HG03025 (cell line): ENCODE measurements around the gene PNLIP.

ENCODE experiments used
- ATAC-seq: cut with Tn5 transposase; IDR thresholded peaks from one replicate; pipeline ENCODE4 v1.9.1; 2021; ENCODE audit warnings: mild to moderate bottlenecking, moderate library complexity; ENCODE audit not compliant: unreplicated experiment, low FRiP score

Gene PNLIP

DNA sequence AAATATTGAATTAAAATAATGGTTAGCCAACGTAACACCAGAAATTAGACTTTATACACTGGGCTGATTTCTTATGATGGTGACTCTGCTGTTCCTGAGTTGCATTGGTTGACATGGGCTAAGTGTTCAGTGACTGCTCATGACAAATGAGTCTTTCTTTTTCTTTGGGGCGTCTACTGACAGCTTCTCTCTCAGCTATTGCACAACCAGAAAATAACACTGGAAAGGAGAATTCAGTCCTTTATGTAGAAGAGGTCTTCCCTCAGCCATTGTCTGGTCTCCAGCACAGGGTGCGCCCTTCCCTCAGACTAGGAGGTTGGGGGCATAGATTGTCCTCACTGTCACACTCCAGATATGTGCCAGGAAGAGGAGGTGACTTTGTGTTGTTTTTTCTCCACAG is 21.6 kb downstream of the PNLIP start:
- no peak for ATAC-seq

DNA sequence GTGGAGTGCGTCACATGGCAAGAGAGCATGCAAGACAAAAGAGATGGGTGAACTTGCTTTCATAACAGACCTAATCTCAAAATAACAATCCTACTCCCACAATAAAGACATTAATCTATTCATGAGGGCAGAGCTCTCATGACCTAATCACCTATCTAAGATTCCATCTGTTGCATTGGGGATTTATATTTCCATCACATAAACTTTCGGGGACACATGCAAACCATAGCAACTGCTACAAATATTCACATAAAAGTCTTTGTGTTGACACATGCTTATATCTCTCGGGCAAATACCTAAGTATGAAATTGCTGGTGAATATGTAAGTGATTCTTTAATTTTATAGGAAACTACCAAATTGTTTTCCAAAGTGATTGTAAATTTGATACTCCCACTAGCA is 29.1 kb downstream of the PNLIP start:
- no peak for ATAC-seq

DNA sequence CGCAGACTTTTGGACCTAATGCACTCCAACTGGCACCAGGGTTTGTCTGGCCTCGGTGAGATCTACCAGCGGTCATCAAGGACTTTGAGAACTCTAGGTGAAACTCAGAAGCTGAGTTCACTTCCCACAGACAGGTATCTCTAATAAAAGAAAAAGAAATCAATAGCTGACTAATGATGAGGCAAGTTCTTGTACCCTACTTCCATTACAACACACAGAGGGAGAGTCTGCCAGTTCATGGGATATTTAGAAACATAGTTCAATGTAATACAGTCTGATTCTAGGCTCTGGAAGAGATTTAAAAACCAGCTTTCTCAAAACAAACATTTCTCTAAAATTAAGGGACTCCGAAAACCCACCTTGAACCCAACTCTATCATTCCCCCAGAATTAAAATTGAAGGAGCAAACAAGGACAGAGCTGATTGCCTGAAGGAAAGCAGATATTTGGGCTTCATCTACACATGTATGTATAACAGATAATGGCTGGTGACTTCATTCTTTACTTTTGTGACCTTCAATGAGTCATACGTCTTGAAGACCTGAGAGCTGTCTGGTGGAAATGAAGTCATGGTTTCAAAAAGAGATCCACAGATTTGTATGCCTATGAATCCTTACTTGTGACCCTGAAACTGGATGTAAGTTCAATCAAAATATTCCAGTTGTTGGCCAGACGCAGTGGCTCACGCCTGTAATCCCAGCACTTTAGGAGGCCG is 42.3 kb downstream of the PNLIP start:
- ATAC-seq = no peak

DNA sequence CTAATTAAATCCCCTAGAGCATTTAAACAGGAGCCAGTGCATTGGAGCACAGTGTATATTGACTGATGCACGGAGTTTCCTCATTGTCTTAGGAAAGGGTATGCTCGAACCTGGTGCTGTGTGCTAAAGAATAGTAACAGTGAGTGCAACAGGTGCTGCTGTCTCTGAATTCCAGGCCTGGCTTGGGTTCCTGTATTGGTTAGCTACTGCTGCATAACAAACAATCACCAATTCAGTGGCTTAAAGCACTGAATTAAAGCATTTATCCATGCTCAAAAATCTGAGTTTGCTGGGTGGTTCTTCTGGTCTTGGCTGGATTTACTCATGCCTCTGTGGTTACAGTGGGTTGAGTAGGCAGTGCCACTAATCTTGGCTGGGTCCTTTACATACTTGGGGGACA is 43.3 kb downstream of the PNLIP start:
- ATAC-seq = no peak

DNA sequence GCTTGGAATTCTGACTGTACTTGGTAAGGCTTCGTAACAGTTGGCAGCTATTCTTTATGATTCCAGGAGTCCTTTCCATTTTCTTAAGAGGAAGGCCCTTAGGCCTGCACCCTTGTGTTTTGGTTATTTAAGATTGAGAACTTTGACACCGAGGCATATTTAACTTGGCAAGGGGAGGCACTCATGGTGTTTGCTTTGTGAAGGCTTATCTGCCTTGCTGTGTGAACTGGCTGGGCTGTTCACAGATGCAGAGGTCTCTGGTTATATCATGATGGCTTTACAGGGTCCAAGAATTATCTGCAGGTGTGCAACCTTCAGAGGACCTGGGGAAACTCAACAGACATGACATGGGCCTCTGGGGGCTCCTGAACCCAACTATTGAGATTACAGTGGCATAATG is 44.2 kb downstream of the PNLIP start:
- no peak for ATAC-seq

DNA sequence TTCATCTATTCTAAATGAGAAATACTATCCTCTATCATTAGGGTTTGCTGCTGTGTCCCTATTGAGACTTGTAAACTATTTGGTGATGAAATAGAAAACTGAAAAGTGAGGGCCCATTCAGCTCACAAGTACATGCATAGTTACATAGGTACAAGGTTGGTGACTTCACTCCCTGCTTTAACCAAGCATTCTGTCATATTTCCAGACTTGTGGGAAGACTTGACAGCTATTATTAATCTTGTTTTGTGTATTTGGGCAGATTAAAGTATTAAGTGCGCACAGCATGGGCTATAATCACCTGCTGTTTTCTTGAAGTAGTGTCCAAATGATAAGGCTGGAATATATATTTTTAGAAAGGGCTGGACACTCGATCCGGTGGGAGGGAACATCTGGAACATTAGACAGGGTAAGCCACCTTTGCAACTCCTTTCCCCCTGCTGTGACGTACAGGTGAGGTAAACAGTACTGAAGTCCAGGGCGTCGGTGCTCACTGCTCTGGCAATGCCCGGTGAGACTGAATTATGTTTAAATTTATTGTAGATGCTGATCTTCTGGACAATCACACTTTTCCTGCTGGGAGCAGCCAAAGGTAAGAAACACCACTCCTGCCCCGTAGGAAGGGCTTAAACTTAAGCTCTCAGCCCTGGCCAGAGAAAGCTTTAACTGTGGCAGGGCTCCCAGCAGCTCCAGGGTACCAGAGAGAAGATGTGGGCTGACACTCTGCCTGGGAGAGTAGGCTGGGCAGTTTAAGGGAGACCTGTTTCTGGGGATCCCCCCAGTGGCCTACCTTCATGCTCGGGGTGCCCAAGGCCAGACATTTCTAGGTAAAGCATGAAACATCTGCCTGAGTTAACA is 45.1 kb downstream of the PNLIP start, which contains the start of gene PNLIPRP1:
Gene PNLIPRP1, plus strand, starts transcription at position 370 of the 855 bp plus-strand sequence. Its CDS starts 171 bp downstream, at position 541.
- no peak for ATAC-seq

DNA sequence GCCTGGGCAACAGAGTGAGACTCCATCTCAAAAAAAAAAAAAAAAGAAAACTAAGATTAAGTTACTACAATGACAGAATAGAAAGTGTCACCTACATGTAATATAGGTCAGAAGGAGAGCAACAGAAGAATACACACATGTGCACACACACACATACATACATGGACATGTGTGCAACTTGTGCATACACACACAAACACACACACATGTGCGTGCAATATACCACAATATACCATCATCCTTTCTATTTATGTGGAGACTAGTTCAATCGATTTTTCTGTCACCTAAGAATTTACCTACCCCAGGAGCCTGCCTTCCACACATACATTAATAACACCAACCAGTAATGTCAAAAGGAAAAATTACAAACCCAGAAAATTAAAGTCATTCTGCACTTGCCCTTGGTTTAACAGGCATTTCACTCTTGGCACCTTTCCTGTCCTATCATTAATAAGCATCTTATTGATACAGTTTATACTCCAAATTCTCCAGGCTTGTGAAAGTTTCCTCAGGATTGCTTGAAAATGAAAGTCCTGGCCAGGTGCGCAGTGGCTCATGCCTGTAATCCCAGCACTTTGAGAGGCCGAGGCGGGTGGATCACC is 47.5 kb downstream of the PNLIP start:
- ATAC-seq = no peak

DNA sequence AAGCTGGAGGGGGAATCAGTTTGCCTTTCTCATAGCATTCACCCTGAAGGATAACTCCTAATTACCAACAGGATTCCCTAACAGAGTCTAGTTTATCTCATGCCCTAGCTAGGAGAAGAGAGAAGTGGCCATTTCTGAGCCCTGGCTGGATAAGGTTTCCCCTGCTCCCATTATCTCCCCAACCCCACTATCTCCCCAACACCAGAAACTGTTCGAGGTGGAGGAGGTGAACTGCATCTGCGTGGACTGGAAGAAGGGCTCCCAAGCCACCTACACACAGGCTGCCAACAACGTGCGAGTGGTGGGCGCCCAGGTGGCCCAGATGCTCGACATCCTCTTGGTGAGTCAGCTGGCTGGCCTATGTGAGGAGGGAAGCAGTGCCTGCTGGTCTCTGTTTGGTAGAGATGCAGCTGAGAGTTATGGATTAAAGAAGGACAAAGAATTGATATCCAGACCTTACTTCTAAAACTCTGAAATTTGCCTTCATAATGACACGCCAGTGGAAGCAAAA is 48.8 kb downstream of the PNLIP start:
- no peak for ATAC-seq

DNA sequence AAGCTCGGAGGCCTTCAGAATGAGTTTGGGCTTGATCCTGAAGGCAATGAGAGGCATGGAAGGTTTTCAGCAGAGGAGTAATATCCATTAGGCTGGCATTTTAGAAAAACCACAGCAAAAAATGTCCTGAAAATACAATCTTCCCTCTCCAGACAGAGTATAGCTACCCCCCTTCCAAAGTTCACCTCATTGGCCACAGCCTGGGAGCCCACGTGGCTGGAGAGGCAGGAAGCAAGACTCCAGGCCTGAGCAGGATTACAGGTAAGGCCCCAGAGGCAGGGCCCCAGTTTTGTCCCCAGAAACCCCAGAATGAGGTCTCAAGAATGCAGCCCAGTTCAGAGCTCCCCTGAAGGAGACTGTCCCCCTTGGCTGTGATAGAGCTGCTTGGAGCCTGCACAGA is 50.3 kb downstream of the PNLIP start:
- no peak for ATAC-seq

DNA sequence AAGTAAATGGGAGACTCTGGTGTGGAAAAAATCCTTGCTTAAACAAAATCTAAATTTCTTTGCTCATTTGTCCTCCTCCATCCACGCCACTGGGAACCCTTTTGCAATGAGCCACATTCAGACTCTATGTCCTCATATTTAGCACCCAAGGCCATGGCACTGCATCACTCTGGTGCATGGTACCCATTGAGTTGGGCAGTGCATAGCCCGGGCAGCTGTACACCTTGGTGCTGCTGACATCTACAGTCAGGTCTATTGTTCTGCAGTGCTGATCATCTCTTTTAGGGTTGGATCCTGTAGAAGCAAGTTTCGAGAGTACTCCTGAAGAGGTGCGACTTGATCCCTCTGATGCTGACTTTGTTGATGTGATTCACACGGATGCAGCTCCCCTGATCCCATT is 51.8 kb downstream of the PNLIP start:
- no peak for ATAC-seq

DNA sequence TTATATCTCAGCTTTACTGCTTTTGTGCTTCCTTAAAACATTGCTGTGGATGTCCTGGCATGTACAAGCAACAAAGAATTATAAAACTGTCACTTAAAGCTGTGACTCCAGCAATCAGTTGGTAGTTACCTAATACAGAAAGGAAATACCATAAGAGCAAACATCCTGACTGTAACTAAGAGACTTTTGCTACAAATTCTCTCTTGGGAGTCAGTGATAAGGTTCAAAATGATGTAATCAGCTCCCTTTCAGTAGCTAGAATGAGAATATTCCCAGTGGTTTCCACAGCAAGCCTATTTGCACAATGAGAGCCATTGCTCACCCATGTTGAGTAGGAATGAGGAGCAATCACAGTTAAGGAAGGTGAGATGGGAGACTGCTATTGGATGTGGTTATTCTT is 52.6 kb downstream of the PNLIP start:
- ATAC-seq = no peak

DNA sequence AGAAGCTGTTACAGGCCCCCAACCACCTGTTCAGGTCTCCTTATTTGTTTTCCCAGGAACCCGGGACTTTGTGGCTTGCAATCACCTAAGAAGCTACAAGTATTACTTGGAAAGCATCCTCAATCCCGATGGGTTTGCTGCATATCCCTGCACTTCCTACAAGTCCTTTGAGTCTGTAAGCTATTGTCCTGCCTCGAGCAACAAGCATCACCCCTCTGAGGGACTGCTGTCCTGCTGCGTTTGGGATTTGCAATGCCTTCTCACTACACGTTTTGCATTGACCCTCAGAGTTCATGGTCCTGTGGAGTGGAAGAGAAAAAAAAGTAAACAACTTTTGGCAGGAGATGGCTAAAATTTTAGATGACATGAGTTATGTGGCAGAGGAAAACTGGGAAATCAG is 54.3 kb downstream of the PNLIP start:
- ATAC-seq = no peak

DNA sequence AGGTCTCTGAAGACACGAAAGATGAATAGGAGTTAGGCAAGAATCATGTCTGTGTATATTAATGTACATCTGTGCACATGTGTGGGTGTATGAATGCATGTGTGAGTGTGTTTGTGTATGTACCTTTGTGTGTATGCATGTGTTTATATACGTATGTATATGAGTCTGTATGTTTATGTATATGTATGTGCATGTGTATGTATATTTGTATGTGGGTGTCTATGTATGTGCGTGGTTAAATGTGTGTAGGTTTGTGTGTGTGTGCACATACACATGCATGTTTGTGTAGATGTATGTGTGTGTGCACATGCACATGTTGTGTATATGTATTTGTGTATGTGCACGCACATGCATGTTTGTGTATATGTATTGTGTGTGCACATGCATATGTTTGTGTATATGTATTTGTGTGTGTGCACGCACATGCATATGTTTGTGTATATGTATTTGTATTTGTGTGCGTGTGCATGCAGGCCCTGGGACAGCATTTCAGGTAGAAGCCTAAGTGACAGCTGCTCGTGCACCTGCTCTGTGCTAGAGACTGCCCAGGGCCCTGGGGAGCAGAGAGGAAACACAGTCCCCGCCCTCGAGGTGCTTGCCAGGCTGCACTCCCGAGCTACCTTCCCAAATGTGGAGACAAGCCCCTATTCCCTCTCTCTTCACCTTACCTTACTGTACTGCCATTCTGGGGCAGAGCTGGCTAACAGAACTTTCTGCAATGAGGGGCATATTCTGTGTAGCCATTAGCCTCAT is 57.1 kb downstream of the PNLIP start:
- ATAC-seq = no peak

DNA sequence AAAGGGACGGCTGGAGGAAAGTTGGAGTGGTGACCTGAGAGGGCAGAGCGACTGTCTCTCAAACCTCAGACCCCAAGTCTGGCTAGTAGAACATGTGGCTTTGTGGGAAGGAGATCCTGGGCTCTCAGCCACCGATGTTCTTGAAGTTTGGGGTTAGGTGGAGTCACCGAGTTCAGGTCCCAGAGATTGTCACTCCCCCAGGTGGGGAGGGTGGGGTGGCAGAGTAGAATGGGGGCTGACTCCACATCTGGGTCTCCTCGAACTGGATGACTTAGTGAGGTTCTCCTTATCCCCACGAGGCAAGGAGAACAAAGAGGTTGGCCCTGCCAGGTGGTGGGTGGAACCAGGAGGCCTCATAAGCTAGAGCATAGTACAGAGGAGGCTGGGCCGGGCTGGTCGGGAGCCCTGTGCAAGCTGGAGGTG is 60.3 kb downstream of the PNLIP start:
- no peak for ATAC-seq

DNA sequence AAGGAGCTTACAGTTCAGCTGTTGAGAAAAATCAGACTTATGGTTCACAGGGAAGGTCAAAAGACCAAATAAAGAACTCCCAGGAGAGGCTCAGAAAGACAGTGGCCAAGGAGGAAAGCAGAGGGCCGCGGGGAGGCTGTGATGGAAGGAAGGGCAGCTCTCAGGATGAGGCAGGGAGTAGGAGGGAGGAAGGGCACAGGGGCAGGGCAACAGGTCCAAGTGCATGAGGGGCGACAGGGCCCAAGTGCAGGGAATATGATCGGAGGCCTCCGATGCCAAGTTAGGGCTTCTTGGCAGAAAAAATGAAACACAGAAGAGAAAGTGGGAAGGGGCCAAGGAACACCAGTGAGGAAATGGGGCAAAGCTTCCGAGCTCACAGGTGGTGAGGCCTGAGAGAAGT is 61.6 kb downstream of the PNLIP start:
- ATAC-seq = no peak

DNA sequence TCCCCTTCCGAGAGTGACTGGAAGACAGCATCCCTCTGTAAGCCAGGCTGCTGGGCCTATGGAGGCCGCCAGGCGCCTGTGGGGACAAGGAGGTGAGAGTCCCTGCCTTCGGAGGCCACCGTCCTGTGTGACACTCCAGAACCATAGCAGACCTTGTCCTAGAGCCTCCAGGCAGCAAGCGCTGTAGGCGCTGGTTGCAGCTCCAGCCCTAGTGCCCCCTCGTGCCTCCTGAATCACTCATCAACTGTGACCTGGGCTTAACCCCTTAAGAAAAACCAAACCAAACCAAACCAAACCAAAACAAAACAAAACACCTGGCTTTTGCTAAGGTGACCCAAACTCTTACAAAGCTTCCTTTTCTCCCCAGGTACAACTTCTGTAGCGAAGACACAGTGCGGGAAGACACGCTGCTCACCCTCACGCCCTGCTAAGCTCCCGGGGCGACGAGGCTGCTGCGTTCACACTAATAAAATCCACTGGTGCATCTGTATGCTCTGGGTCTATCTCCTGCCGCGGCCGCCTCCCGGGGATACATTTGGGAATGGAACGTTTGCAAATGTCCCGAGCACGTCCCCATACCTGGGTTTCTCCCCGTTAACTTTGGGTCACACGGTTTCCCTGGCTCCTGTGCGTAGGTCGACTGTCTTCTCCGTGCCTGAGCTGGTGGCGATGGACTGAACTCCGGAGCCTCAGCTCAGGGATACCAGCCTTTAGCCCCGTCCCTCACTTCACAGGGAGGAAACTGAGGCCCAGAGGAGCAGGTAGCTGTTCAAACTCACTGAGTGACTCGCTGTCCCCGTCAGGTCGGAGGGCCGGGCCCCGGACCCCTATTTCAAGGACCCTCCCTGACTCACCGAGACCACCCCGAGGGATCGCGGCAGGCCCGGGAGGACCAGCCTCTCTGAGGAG is 63.2 kb downstream of the PNLIP start:
- no peak for ATAC-seq

DNA sequence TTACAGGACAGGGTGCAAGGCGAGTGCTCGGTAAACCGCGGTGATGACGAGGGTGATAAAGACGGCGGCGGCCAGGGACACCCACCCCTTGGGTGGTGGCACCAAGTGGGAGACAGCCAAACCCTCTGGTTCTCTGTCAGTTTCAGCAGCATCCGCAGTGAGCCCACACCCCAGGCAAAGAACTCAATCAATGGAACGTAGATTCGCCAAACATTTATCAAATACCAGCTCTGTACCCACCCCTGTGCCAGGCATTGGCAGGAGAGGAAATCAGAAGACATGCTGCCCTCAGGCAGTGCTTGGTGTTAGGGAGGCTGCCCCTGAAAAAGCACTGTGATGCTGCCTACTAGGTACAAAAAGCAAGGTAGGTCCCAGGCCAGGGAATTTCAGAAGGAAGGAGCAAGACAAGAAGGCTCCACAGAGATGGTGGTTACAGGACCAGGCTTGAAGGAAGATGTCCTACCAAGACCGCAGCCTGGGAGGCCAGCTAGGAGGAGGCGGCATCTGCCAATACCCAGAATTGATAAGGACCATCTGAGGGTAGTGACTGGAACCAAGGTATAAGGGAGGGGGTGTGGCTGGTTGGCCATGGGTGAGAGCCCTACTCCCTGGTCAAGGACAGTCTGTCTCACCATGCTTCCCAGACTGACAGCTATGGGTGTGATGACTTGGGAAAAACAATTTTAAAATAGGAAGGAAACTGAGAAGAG is 64.9 kb downstream of the PNLIP start:
- no peak for ATAC-seq

DNA sequence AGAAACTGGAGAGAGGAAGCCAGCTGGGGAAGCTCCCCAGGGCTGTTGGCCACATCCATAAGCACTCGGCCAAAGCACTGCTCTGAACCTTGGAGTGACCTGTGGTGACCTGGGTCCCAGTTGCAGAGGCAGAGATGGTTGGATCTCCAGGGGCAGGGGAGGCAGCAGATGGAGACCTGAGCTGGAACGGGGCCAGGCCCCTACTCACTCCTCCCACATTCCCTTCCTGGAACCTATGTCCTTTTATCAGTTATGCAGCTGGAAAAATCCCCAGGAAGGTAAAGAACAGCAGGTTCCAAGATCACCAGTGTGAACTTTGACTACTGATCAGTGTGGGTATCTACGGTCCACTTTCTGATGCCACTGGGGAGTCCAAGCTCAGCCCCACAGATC is 65.4 kb downstream of the PNLIP start:
- ATAC-seq = no peak
